ENCODE measurements around the gene RARS1.

DNA sequence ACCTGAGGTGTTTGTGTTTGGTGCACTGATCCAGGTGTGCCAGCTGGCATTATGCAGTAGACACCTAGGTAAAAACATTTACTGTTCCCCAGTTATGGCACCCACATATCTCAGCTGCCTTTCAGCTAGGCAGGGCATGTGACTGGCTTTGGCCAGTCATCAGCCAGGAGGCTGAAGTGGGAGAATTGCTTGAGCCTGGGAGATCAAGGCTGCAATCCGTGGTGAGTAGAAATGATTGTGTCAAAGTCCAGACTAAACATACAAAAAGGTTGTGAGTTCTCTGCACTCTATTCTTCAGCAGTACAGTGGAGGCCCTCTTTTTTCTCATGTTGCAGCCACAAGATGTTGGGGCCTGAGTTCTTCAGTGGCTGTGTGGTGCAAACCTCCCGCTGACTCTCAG lies 39.6 kb downstream of the RARS1 start:
- TF ChIP-seq, protein P1, sequence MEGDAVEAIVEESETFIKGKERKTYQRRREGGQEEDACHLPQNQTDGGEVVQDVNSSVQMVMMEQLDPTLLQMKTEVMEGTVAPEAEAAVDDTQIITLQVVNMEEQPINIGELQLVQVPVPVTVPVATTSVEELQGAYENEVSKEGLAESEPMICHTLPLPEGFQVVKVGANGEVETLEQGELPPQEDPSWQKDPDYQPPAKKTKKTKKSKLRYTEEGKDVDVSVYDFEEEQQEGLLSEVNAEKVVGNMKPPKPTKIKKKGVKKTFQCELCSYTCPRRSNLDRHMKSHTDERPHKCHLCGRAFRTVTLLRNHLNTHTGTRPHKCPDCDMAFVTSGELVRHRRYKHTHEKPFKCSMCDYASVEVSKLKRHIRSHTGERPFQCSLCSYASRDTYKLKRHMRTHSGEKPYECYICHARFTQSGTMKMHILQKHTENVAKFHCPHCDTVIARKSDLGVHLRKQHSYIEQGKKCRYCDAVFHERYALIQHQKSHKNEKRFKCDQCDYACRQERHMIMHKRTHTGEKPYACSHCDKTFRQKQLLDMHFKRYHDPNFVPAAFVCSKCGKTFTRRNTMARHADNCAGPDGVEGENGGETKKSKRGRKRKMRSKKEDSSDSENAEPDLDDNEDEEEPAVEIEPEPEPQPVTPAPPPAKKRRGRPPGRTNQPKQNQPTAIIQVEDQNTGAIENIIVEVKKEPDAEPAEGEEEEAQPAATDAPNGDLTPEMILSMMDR (conservative IDR thresholded peaks at IDR 0.05; ENCODE audit: low read depth, low read length), result no peak
- TF ChIP-seq EZH2 (IDR thresholded peaks at IDR 0.05; ENCODE audit: borderline replicate concordance, low read depth, low read length, poor library complexity, severe bottlenecking), result no peak
